GM23338 (cell line): ENCODE results near the gene RNF32. TPM values are rescaled to one million over a fixed set of nuclear protein-coding genes. Genes with fewer than 3 reads are reported as not detected.

Experiments used
- ATAC-seq: fragments of 200-7000 bp; cut with Tn5 transposase; 3 replicates; pipeline ENCODE4 v1.9.1; 2020
- DNase-seq: peaks from one replicate; pipeline ENCODE4 v3.0.0-alpha.2; 2015; ENCODE audit warnings: low spot score
- H2AFZ ChIP-seq: fragments of 200-600 bp; sonication (generic); 2 replicates; pipeline ENCODE4 v1.8.0; 2016; ENCODE audit warnings: antibody characterized with exemption, mild to moderate bottlenecking, moderate library complexity
- H3F3A ChIP-seq: fragments of 200-600 bp; sonication (generic); replicated peaks from 2 replicates; pipeline ENCODE4 v1.8.0; 2017; ENCODE audit warnings: antibody characterized with exemption, mixed run types, low read depth
- H3K27ac ChIP-seq: fragments of 200-600 bp; sonication (generic); 2 replicates; pipeline ENCODE4 v1.6.1; 2016; ENCODE audit warnings: low read depth
- H3K27me3 ChIP-seq: fragments of 200-600 bp; sonication (generic); 2 replicates; pipeline ENCODE4 v1.8.0; 2016; ENCODE audit warnings: mild to moderate bottlenecking, mixed run types, moderate library complexity; ENCODE audit not compliant: insufficient read depth
- H3K36me3 ChIP-seq: fragments of 200-600 bp; sonication (generic); 2 replicates; pipeline ENCODE4 v1.8.0; 2016; ENCODE audit warnings: mild to moderate bottlenecking; ENCODE audit not compliant: insufficient read depth
- H3K4me1 ChIP-seq: fragments of 200-600 bp; sonication (generic); 2 replicates; pipeline ENCODE4 v1.8.0; 2016; ENCODE audit warnings: mild to moderate bottlenecking, moderate library complexity; ENCODE audit not compliant: insufficient read depth
- H3K4me2 ChIP-seq: fragments of 200-600 bp; sonication (generic); 2 replicates; pipeline ENCODE4 v1.7.1; 2017; ENCODE audit warnings: mixed run types
- H3K4me3 ChIP-seq: fragments of 200-600 bp; sonication (generic); 2 replicates; pipeline ENCODE4 v1.6.1; 2016; ENCODE audit warnings: mixed run types
- H3K79me2 ChIP-seq: fragments of 200-600 bp; sonication (generic); replicated peaks from 2 replicates; pipeline ENCODE4 v1.8.0; 2017; ENCODE audit warnings: mild to moderate bottlenecking; ENCODE audit not compliant: insufficient read depth
- H3K9me2 ChIP-seq: fragments of 200-600 bp; sonication (generic); 2 replicates; pipeline ENCODE4 v1.8.0; 2017; ENCODE audit not compliant: insufficient read depth
- H4K20me1 ChIP-seq: fragments of 200-600 bp; sonication (generic); replicated peaks from 2 replicates; pipeline ENCODE4 v1.8.0; 2017; ENCODE audit warnings: mild to moderate bottlenecking; ENCODE audit not compliant: insufficient read depth
- H3K27ac Mint-ChIP-seq: 2 replicates; pipeline ENCODE4 v1.8.0; 2020; ENCODE audit warnings: inconsistent platforms, mild to moderate bottlenecking, moderate library complexity, mixed read lengths
- H3K27me3 Mint-ChIP-seq: 3 replicates; pipeline ENCODE4 v1.8.0; 2022; ENCODE audit warnings: low read depth, mild to moderate bottlenecking, moderate library complexity, mixed read lengths, inconsistent platforms; ENCODE audit not compliant: insufficient read depth, poor library complexity
- H3K36me3 Mint-ChIP-seq: 3 replicates; pipeline ENCODE4 v1.8.0; 2021; ENCODE audit warnings: low read depth, mild to moderate bottlenecking, inconsistent platforms, moderate library complexity, mixed read lengths
- H3K4me1 Mint-ChIP-seq: 3 replicates; pipeline ENCODE4 v1.8.0; 2020; ENCODE audit warnings: mild to moderate bottlenecking, inconsistent platforms, mixed read lengths
- H3K4me3 Mint-ChIP-seq: 3 replicates; pipeline ENCODE4 v1.8.0; 2021; ENCODE audit warnings: moderate library complexity, mild to moderate bottlenecking, inconsistent platforms, mixed read lengths
- H3K9me3 Mint-ChIP-seq: 3 replicates; pipeline ENCODE4 v1.8.0; 2020; ENCODE audit warnings: moderate library complexity, mild to moderate bottlenecking, inconsistent platforms, mixed read lengths
- CREB1 ChIP-seq: fragments of 250-450 bp; sonication (Bioruptor Pico); IDR thresholded peaks from 2 replicates; pipeline ENCODE4 v1.5.0; 2020; ENCODE audit warnings: low read depth, mild to moderate bottlenecking, moderate library complexity
- EZH2 ChIP-seq: fragments of 200-600 bp; sonication (generic); IDR thresholded peaks from one replicate; pipeline ENCODE4 v1.8.0; 2017; ENCODE audit warnings: antibody characterized with exemption, mild to moderate bottlenecking, low read depth; ENCODE audit not compliant: unreplicated experiment
- EZH2phosphoT487 ChIP-seq: fragments of 200-600 bp; sonication (generic); IDR thresholded peaks from one replicate; pipeline ENCODE4 v1.8.1; 2018; ENCODE audit warnings: antibody characterized with exemption; ENCODE audit not compliant: unreplicated experiment
- JUNB ChIP-seq: IDR thresholded peaks from one replicate; pipeline ENCODE4 v1.6.1; 2016; ENCODE audit warnings: antibody characterized with exemption; ENCODE audit not compliant: unreplicated experiment
- NANOG ChIP-seq: IDR thresholded peaks from 2 replicates; pipeline ENCODE4 v1.6.1; 2016; ENCODE audit warnings: antibody characterized with exemption, borderline replicate concordance
- POLR2AphosphoS5 ChIP-seq: IDR thresholded peaks from 2 replicates; pipeline ENCODE4 v1.6.1; 2016; ENCODE audit warnings: antibody characterized with exemption, low read depth
- STAT1 ChIP-seq: IDR thresholded peaks from one replicate; pipeline ENCODE4 v1.6.1; 2016; ENCODE audit warnings: antibody characterized with exemption; ENCODE audit not compliant: unreplicated experiment
- ZNF114 ChIP-seq: fragments of 250-450 bp; sonication (Bioruptor Pico); IDR thresholded peaks from 2 replicates; pipeline ENCODE4 v1.5.0; 2020; ENCODE audit warnings: mild to moderate bottlenecking, moderate library complexity
- ZNF331 ChIP-seq: fragments of 250-450 bp; sonication (Bioruptor Pico); IDR thresholded peaks from 2 replicates; pipeline ENCODE4 v1.5.0; 2020; ENCODE audit warnings: low read depth, mild to moderate bottlenecking, moderate library complexity
- ZNF462 ChIP-seq: fragments of 250-450 bp; sonication (Bioruptor Pico); IDR thresholded peaks from 2 replicates; pipeline ENCODE4 v1.5.0; 2020; ENCODE audit warnings: mild to moderate bottlenecking, moderate library complexity
- polyA plus RNA-seq: library from polyadenylated mRNA; unstranded; fragments of >200 nt; fragmentation: Nextera tagmentation; extraction: Ambion mirVana; gene quantifications from 2 replicates; pipeline ENCODE4 v1.2.1, GENCODE V29; 2016
- total RNA-seq: library from RNA; depleted of rRNA; stranded (reverse); fragments of >200 nt; shearing (Covaris generic); gene quantifications from 2 replicates; pipeline ENCODE4 v1.2.3, GENCODE V29; 2014
- TF ChIP-seq, protein P1 (sequence below): IDR thresholded peaks from one replicate; pipeline ENCODE4 v1.6.1; 2018; ENCODE audit warnings: antibody characterized with exemption; ENCODE audit not compliant: unreplicated experiment
- TF ChIP-seq, protein P2 (sequence below): IDR thresholded peaks from 2 replicates; pipeline ENCODE4 v1.6.1; 2016; ENCODE audit warnings: antibody characterized with exemption
- TF ChIP-seq, protein P3 (sequence below), 2 experiments: fragments of 200-600 bp in 1 of 2; sonication (generic) in 1 of 2; conservative IDR thresholded peaks; 2 replicates each; pipeline versions ENCODE4 v1.5.1 to v1.6.1; 2016 to 2017; ENCODE audit warnings: antibody characterized with exemption in 2 of 2, low read depth in 2 of 2, mild to moderate bottlenecking in 2 of 2, moderate library complexity in 1 of 2

The RNF32 gene
- total and polyA plus RNA-seq, 2 experiments from 2014 or later: 0.56 to 2.0 TPM

GRCh38 chr7:156692849-156693248 lies 52.3 kb downstream of the RNF32 start:
- no peaks in the 10 kb centered on the region for H4K20me1 ChIP-seq
- peaks cover 6% of the 10 kb centered on the region for H3K36me3 ChIP-seq
- ATAC-seq (no peak), DNase-seq (no peak)
- H2AFZ ChIP-seq: no peak overlapping the region
- Mint-ChIP-seq H3K9me3 (peaks cover 21% of the 10 kb centered on the region), H3K27ac (no peak overlapping the region), H3K4me1 (no peaks in the 10 kb centered on the region), H3K27me3 (peaks cover 1% of the 10 kb centered on the region), H3K36me3 (peaks cover 22% of the 10 kb centered on the region), H3K4me3 (no peak overlapping the region)
- no peaks in the 10 kb centered on the region for H3K27me3 ChIP-seq
- no peak overlapping the region for H3K27ac ChIP-seq
- H3K4me3 ChIP-seq: no peak overlapping the region
- H3K79me2 ChIP-seq: no peaks in the 10 kb centered on the region
- no peaks in the 10 kb centered on the region for H3F3A ChIP-seq
- no peak for TF ChIP-seq ZNF114
- no peak for TF ChIP-seq NANOG
- TF ChIP-seq, protein P1, sequence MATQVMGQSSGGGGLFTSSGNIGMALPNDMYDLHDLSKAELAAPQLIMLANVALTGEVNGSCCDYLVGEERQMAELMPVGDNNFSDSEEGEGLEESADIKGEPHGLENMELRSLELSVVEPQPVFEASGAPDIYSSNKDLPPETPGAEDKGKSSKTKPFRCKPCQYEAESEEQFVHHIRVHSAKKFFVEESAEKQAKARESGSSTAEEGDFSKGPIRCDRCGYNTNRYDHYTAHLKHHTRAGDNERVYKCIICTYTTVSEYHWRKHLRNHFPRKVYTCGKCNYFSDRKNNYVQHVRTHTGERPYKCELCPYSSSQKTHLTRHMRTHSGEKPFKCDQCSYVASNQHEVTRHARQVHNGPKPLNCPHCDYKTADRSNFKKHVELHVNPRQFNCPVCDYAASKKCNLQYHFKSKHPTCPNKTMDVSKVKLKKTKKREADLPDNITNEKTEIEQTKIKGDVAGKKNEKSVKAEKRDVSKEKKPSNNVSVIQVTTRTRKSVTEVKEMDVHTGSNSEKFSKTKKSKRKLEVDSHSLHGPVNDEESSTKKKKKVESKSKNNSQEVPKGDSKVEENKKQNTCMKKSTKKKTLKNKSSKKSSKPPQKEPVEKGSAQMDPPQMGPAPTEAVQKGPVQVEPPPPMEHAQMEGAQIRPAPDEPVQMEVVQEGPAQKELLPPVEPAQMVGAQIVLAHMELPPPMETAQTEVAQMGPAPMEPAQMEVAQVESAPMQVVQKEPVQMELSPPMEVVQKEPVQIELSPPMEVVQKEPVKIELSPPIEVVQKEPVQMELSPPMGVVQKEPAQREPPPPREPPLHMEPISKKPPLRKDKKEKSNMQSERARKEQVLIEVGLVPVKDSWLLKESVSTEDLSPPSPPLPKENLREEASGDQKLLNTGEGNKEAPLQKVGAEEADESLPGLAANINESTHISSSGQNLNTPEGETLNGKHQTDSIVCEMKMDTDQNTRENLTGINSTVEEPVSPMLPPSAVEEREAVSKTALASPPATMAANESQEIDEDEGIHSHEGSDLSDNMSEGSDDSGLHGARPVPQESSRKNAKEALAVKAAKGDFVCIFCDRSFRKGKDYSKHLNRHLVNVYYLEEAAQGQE: no peak
- TF ChIP-seq EZH2: no peak
- no peak for TF ChIP-seq CREB1 (CRISPR knock-in tag)
- TF ChIP-seq, protein P2, sequence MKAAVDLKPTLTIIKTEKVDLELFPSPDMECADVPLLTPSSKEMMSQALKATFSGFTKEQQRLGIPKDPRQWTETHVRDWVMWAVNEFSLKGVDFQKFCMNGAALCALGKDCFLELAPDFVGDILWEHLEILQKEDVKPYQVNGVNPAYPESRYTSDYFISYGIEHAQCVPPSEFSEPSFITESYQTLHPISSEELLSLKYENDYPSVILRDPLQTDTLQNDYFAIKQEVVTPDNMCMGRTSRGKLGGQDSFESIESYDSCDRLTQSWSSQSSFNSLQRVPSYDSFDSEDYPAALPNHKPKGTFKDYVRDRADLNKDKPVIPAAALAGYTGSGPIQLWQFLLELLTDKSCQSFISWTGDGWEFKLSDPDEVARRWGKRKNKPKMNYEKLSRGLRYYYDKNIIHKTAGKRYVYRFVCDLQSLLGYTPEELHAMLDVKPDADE: no peak
- no peak for TF ChIP-seq STAT1
- no peak for TF ChIP-seq POLR2AphosphoS5
- no peak for TF ChIP-seq JUNB
- TF ChIP-seq, protein P3, sequence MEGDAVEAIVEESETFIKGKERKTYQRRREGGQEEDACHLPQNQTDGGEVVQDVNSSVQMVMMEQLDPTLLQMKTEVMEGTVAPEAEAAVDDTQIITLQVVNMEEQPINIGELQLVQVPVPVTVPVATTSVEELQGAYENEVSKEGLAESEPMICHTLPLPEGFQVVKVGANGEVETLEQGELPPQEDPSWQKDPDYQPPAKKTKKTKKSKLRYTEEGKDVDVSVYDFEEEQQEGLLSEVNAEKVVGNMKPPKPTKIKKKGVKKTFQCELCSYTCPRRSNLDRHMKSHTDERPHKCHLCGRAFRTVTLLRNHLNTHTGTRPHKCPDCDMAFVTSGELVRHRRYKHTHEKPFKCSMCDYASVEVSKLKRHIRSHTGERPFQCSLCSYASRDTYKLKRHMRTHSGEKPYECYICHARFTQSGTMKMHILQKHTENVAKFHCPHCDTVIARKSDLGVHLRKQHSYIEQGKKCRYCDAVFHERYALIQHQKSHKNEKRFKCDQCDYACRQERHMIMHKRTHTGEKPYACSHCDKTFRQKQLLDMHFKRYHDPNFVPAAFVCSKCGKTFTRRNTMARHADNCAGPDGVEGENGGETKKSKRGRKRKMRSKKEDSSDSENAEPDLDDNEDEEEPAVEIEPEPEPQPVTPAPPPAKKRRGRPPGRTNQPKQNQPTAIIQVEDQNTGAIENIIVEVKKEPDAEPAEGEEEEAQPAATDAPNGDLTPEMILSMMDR (conservative IDR thresholded peaks at IDR 0.05; ENCODE audit: low read depth in 2 of 2): no peak
- no peak for TF ChIP-seq ZNF462 (CRISPR knock-in tag)
- no peak for TF ChIP-seq EZH2phosphoT487
- no peak for TF ChIP-seq ZNF331
- no peaks in the 10 kb centered on the region for H3K4me1 ChIP-seq
- no peaks in the 10 kb centered on the region for H3K9me2 ChIP-seq
- H3K4me2 ChIP-seq: no peak overlapping the region
